H9 (cell line): ENCODE results near the gene SEMA6C. TPM values are rescaled to one million over a fixed set of nuclear protein-coding genes. Genes with fewer than 3 reads are reported as not detected.

Source experiments
- DNase-seq: peaks from one replicate; pipeline ENCODE4 v3.0.0-alpha.2; 2017
- H2AFZ ChIP-seq: one replicate; pipeline ENCODE4 v1.6.1; 2013; ENCODE audit warnings: mild to moderate bottlenecking, low read length, control low read depth, moderate library complexity
- H2AK5ac ChIP-seq: 2 replicates; pipeline ENCODE4 v1.6.1; 2013; ENCODE audit warnings: low read length, control low read depth, mixed read lengths; ENCODE audit not compliant: insufficient read length
- H2BK120ac ChIP-seq: one replicate; pipeline ENCODE4 v1.6.1; 2013; ENCODE audit warnings: low read depth, mild to moderate bottlenecking, low read length, control low read depth, inconsistent platforms; ENCODE audit not compliant: poor library complexity, severe bottlenecking
- H2BK12ac ChIP-seq: 2 replicates; pipeline ENCODE4 v1.6.1; 2013; ENCODE audit warnings: low read length, control low read depth, mixed read lengths, low read depth; ENCODE audit not compliant: insufficient read length
- H2BK15ac ChIP-seq: 2 replicates; pipeline ENCODE4 v1.6.1; 2013; ENCODE audit warnings: low read depth, low read length, control low read depth
- H2BK20ac ChIP-seq: one replicate; pipeline ENCODE4 v1.6.1; 2013; ENCODE audit warnings: low read depth, mild to moderate bottlenecking, low read length, control low read depth, inconsistent platforms; ENCODE audit not compliant: poor library complexity, severe bottlenecking
- H2BK5ac ChIP-seq: 2 replicates; pipeline ENCODE4 v1.6.1; 2013; ENCODE audit warnings: low read length, control low read depth, mixed read lengths; ENCODE audit not compliant: insufficient read length
- H3K14ac ChIP-seq: 2 replicates; pipeline ENCODE4 v1.6.1; 2013; ENCODE audit warnings: low read length, control low read depth; ENCODE audit not compliant: insufficient read depth
- H3K18ac ChIP-seq: 2 replicates; pipeline ENCODE4 v1.6.1; 2013; ENCODE audit warnings: low read depth, mild to moderate bottlenecking, mixed read lengths, low read length, control low read depth; ENCODE audit not compliant: insufficient read length
- H3K23ac ChIP-seq: 2 replicates; pipeline ENCODE4 v1.6.1; 2013; ENCODE audit warnings: low read length, control low read depth, mixed read lengths, low read depth; ENCODE audit not compliant: insufficient read length
- H3K23me2 ChIP-seq: 2 replicates; pipeline ENCODE4 v1.6.1; 2013; ENCODE audit warnings: low read depth, mild to moderate bottlenecking, mixed read lengths, low read length, control low read depth; ENCODE audit not compliant: insufficient read length, poor library complexity, severe bottlenecking
- H3K27ac ChIP-seq: 2 replicates; pipeline ENCODE4 v1.5.1; 2013; ENCODE audit warnings: low read length, control low read depth, mixed read lengths, low read depth; ENCODE audit not compliant: insufficient read length
- H3K27me3 ChIP-seq: 2 replicates; pipeline ENCODE4 v1.6.1; 2013; ENCODE audit warnings: low read length, control low read depth, inconsistent platforms; ENCODE audit not compliant: insufficient read depth
- H3K4ac ChIP-seq: 2 replicates; pipeline ENCODE4 v1.6.1; 2013; ENCODE audit warnings: low read depth, mild to moderate bottlenecking, control low read depth, inconsistent platforms, low read length, moderate library complexity
- H3K4me1 ChIP-seq: 2 replicates; pipeline ENCODE4 v1.6.1; 2013; ENCODE audit warnings: low read length, control low read depth, inconsistent platforms; ENCODE audit not compliant: insufficient read depth
- H3K4me2 ChIP-seq: 2 replicates; pipeline ENCODE4 v1.6.1; 2013; ENCODE audit warnings: low read length, control low read depth, mixed read lengths; ENCODE audit not compliant: insufficient read length, insufficient read depth
- H3K56ac ChIP-seq: 2 replicates; pipeline ENCODE4 v1.6.1; 2013; ENCODE audit warnings: low read depth, mild to moderate bottlenecking, mixed read lengths, low read length, control low read depth; ENCODE audit not compliant: insufficient read length
- H3K79me1 ChIP-seq: 2 replicates; pipeline ENCODE4 v1.6.1; 2013; ENCODE audit warnings: low read depth, mild to moderate bottlenecking, moderate library complexity, low read length, control low read depth, inconsistent platforms; ENCODE audit not compliant: insufficient read depth, poor library complexity, severe bottlenecking
- H3K79me2 ChIP-seq: 2 replicates; pipeline ENCODE4 v1.6.1; 2013; ENCODE audit warnings: low read length, control low read depth, inconsistent platforms; ENCODE audit not compliant: insufficient read depth
- H3K9ac ChIP-seq: 2 replicates; pipeline ENCODE4 v1.6.1; 2013; ENCODE audit warnings: low read length, control low read depth, mixed read lengths; ENCODE audit not compliant: insufficient read length; ENCODE audit errors: extremely low read depth
- H3K9me3 ChIP-seq: one replicate; pipeline ENCODE4 v1.6.1; 2013; ENCODE audit warnings: low read depth, low read length, inconsistent platforms; ENCODE audit not compliant: control insufficient read depth
- H3T11ph ChIP-seq: one replicate; pipeline ENCODE4 v1.6.1; 2013; ENCODE audit warnings: mild to moderate bottlenecking, low read length, control low read depth, inconsistent platforms
- H4K20me1 ChIP-seq: one replicate; pipeline ENCODE4 v1.6.1; 2013; ENCODE audit not compliant: control insufficient read depth, insufficient read length, insufficient read depth
- H4K5ac ChIP-seq: 2 replicates; pipeline ENCODE4 v1.6.1; 2013; ENCODE audit warnings: low read depth, mild to moderate bottlenecking, mixed read lengths, low read length, control low read depth; ENCODE audit not compliant: insufficient read length
- H4K8ac ChIP-seq: replicated peaks from 2 replicates; pipeline ENCODE4 v1.6.1; 2013; ENCODE audit warnings: low read length, control low read depth, mixed read lengths, low read depth; ENCODE audit not compliant: insufficient read length
- H4K91ac ChIP-seq: 2 replicates; pipeline ENCODE4 v1.6.1; 2013; ENCODE audit warnings: low read depth, mild to moderate bottlenecking, moderate library complexity, mixed read lengths, low read length, control low read depth; ENCODE audit not compliant: insufficient read length
- H3K27ac Mint-ChIP-seq, 3 experiments: 2 replicates in 2 of 3; 3 replicates in 1 of 3; pipeline ENCODE4 v1.8.0; 2020 to 2021; ENCODE audit warnings: mixed read lengths in 3 of 3, mild to moderate bottlenecking in 1 of 3, moderate library complexity in 1 of 3
- H3K27me3 Mint-ChIP-seq: 2 replicates; pipeline ENCODE4 v1.8.0; 2021; ENCODE audit warnings: low read depth, mild to moderate bottlenecking, moderate library complexity, mixed read lengths
- H3K36me3 Mint-ChIP-seq, 3 experiments: 2 replicates in 2 of 3; 3 replicates in 1 of 3; pipeline ENCODE4 v1.8.0; 2020 to 2021; ENCODE audit warnings: low read depth in 3 of 3, mixed read lengths in 3 of 3; ENCODE audit not compliant: insufficient read depth in 1 of 3
- H3K4me1 Mint-ChIP-seq, 2 experiments: 2 replicates each; pipeline ENCODE4 v1.8.0; 2020; ENCODE audit warnings: mixed read lengths in 2 of 2
- H3K4me3 Mint-ChIP-seq, 2 experiments: 2 replicates in 1 of 2; 3 replicates in 1 of 2; pipeline ENCODE4 v1.8.0; 2020 to 2021; ENCODE audit warnings: mild to moderate bottlenecking in 2 of 2, mixed read lengths in 2 of 2, moderate library complexity in 1 of 2
- H3K9me3 Mint-ChIP-seq, 2 experiments: 2 replicates in 1 of 2; 3 replicates in 1 of 2; pipeline ENCODE4 v1.8.0; 2020; ENCODE audit warnings: mild to moderate bottlenecking in 2 of 2, mixed read lengths in 2 of 2, moderate library complexity in 1 of 2
- WGBS: extraction: QIAGEN DNeasy Blood & Tissue Kit; methylation state at CpG from one replicate; pipeline ENCODE4 v1.1.7; 2013; ENCODE audit warnings: missing lambda C conversion rate, low lambda C conversion rate, mixed read lengths; ENCODE audit not compliant: insufficient read length; ENCODE audit errors: extremely low coverage; 5-methylcytosine and 5-hydroxymethylcytosine counted together
- total RNA-seq: library from RNA; stranded (reverse); gene quantifications from 2 replicates; pipeline ENCODE4 v1.2.1, GENCODE V29; 2021
- TF ChIP-seq, protein P1 (sequence below): fragments of 200-600 bp; sonication (generic); conservative IDR thresholded peaks from 3 replicates; pipeline ENCODE4 v1.8.0; 2021; ENCODE audit warnings: antibody characterized with exemption, mild to moderate bottlenecking

SEMA6C gene
- total RNA-seq, 1 experiment from 2014 or later: 12.3 TPM

GRCh38 chr1:151165738-151166504, 19.5 kb upstream of the SEMA6C start, which contains the start of the genes LYSMD1 and SCNM1:
TSS of gene LYSMD1 (minus strand) at chr1:151165902. CDS start at chr1:151165258, 644 bp downstream.
TSS of gene SCNM1 (plus strand) at chr1:151166144. CDS start at chr1:151166153, 9 bp downstream.
- Histone ChIP-seq H4K91ac (no peak within 1 kb of the TSS), H4K20me1 (no peaks in the 10 kb centered on the region), H3K14ac (no peak within 1 kb of the TSS), H3K9ac (peak within 1 kb of the TSS; percentile 83), H3K27ac (peak within 1 kb of the TSS; percentile 7), H3K4ac (no peak within 1 kb of the TSS), H2BK15ac (no peak within 1 kb of the TSS), H3K4me2 (peak within 1 kb of the TSS; percentile 70), H4K8ac (no peak within 1 kb of the TSS), H3K56ac (no peak within 1 kb of the TSS), H4K5ac (no peak within 1 kb of the TSS), H2BK12ac (no peak within 1 kb of the TSS), H2BK5ac (no peak within 1 kb of the TSS), H3K9me3 (no peaks in the 10 kb centered on the region), H2AFZ (peak within 1 kb of the TSS; percentile 79), H3K23me2 (peaks cover 13% of the 10 kb centered on the region), H2BK20ac (no peak within 1 kb of the TSS), H3K18ac (no peak within 1 kb of the TSS), H3K23ac (no peak within 1 kb of the TSS), H3K4me1 (0 out of 2 replicates have a peak, but pooled peaks cover 4% of the 10 kb centered on the region), H2AK5ac (no peak within 1 kb of the TSS), H3K79me2 (no peaks in the 10 kb centered on the region), H3K27me3 (no peaks in the 10 kb centered on the region), H3T11ph (no peak within 1 kb of the TSS), H2BK120ac (no peak within 1 kb of the TSS), H3K79me1 (no peaks in the 10 kb centered on the region)
- Mint-ChIP-seq H3K4me1 (peaks cover 22 to 27% of the 10 kb centered on the region in 2 experiments), H3K27me3 (peaks cover 3% of the 10 kb centered on the region; the same call in 1 of the 2 replicates), H3K36me3 (peaks cover 19 to 43% (median 40%) of the 10 kb centered on the region in 3 experiments; a peak in 6 of 7 replicates), H3K27ac (peak within 1 kb of the TSS; percentile 96 to 99 (median 98)), H3K9me3 (no peaks in the 10 kb centered on the region; a peak in 1 of 5 replicates), H3K4me3 (peak within 1 kb of the TSS; percentile 96 to 98)
- no CpG with 5 or more reads among the region's 38 CpGs for WGBS
- TF ChIP-seq, protein P1, sequence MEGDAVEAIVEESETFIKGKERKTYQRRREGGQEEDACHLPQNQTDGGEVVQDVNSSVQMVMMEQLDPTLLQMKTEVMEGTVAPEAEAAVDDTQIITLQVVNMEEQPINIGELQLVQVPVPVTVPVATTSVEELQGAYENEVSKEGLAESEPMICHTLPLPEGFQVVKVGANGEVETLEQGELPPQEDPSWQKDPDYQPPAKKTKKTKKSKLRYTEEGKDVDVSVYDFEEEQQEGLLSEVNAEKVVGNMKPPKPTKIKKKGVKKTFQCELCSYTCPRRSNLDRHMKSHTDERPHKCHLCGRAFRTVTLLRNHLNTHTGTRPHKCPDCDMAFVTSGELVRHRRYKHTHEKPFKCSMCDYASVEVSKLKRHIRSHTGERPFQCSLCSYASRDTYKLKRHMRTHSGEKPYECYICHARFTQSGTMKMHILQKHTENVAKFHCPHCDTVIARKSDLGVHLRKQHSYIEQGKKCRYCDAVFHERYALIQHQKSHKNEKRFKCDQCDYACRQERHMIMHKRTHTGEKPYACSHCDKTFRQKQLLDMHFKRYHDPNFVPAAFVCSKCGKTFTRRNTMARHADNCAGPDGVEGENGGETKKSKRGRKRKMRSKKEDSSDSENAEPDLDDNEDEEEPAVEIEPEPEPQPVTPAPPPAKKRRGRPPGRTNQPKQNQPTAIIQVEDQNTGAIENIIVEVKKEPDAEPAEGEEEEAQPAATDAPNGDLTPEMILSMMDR: no peak
- DNase-seq: peak; percentile 98
